Epithelial cell of proximal tubule (primary cell): ENCODE data around the gene ASXL1. TPM values are rescaled to one million over a fixed set of nuclear protein-coding genes. Genes with fewer than 3 reads are reported as not detected.
"Not testable (repeated sequence)": the region's sequence is repeated elsewhere in the genome, so short reads cannot be mapped to it uniquely, and the experiment has no call there.

ENCODE experiments used
- DNase-seq: peaks from one replicate; pipeline ENCODE4 v3.0.0-alpha.2; 2011; ENCODE audit warnings: low read depth
- H3K4me3 ChIP-seq: 2 replicates; pipeline ENCODE4 v1.5.1; 2011; ENCODE audit warnings: low read depth, mild to moderate bottlenecking, low read length
- CTCF ChIP-seq: conservative IDR thresholded peaks from 2 replicates; pipeline ENCODE4 v1.5.1; 2012; ENCODE audit warnings: low read depth, mild to moderate bottlenecking, low read length
- total RNA-seq: library from RNA; depleted of rRNA; stranded (reverse); fragments of >200 nt; gene quantifications from 2 replicates; pipeline ENCODE4 v1.2.3, GENCODE V29; 2015

The ASXL1 gene
- total RNA-seq, 1 donor from 2014 or later, result 34.2 TPM

DNA sequence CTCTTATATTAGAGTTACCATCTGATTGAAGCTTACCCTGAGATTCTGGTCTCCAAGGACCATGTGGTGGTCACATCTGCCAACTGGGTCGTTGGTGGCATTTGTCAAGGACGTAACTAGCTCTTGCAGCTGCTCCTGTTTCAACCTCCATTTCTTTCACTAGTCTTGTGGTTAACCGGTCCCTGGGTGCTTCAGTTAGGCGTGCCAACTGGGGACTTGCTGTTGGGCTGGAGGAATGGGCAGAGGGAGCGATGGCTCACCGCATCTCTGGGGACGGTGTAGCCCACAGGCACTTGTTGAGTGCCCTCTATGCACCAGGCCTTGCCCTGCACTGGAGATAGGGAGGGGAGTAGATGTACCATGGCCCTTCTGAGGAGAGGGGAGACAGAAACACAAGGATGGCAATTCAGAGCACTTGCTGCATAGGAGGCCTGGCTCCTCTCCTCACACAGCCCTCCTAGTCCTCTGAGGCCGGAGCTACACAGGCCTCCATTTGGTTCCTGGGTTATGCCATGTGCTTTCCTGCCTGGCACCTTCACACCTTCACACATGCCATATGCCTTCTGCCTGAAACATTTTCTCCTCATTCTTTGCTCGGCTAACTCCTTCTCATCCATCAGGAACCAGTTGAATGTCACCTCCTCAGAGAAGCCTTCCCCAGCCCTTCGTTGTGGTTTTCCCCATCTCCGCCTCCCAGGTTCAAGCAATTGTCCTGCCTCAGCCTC lies 20.0 kb upstream of the ASXL1 start:
- no peak for DNase-seq

DNA sequence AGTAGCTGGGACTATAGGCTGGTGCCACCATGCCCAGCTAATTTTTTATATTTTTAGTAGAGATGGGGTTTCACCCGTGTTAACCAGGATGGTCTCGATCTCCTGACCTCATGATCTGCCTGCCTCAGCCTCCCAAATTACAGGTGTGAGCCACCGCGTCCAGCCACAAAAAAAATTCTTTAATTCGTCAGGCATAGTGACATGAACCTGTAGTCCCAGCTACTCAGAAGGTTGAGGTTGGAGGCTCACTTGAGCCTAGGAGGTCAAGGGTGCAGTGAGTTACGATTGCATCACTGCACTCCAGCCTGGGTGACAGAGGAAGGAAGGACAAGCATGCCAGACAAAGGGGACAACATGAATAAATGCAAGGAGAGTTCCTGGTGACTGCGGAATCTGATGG lies 19.5 kb upstream of the ASXL1 start:
- TF ChIP-seq CTCF, result no peak
- DNase-seq, result no peak

More for the DNA sequence above, 20.0 kb upstream of the ASXL1 start:
- no peak for TF ChIP-seq CTCF
- no peak overlapping the region for H3K4me3 ChIP-seq

DNA sequence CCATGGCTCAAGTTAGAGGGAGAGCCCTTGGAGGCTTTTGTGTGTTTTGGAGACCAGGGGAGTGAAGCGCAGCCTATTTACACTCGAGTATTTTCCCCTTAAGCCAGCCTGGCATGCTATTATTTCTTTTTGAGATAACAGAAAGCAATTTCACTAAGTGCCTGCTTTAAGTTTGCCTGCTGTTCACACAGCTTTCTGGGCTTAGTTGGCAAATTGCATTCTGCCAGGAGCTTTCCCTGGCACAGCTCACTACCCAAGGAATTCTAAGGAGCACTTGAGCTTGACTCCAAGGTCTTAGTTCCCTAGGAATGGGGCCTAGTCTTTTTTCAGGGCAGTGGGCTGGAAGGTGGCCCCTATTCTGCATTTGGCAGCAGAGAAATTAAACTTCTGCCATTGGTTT lies 19.0 kb upstream of the ASXL1 start:
- TF ChIP-seq CTCF, result no peak
- H3K4me3 ChIP-seq, result no peak overlapping the region
- no peak for DNase-seq

More for the DNA sequence above, 19.5 kb upstream of the ASXL1 start:
- H3K4me3 ChIP-seq, result no peak overlapping the region

GRCh38 chr20:32341053-32341452 lies 17.1 kb upstream of the ASXL1 start:
- not testable (repeated sequence) for H3K4me3 ChIP-seq, DNase-seq

DNA sequence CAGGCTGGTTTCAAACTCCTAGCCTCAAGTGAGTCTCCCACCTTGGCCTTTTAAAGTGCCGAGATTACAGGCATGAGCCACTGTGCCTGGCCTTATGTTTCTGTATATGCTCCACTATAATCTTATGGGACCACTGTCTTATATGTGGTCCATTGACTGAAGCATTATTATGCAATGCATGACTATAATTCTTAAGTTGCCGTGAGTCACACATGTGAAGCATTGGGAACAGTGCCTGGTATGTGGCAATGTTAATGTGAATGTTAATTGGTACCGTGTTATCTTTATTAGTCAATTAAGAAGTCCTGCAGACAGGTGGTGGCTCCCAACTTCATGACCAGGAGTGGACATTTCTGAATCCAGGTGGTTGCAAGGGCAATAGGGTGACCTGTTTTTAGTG lies 14.7 kb upstream of the ASXL1 start:
- H3K4me3 ChIP-seq, result no peak overlapping the region
- DNase-seq, result no peak
- TF ChIP-seq CTCF, result no peak

DNA sequence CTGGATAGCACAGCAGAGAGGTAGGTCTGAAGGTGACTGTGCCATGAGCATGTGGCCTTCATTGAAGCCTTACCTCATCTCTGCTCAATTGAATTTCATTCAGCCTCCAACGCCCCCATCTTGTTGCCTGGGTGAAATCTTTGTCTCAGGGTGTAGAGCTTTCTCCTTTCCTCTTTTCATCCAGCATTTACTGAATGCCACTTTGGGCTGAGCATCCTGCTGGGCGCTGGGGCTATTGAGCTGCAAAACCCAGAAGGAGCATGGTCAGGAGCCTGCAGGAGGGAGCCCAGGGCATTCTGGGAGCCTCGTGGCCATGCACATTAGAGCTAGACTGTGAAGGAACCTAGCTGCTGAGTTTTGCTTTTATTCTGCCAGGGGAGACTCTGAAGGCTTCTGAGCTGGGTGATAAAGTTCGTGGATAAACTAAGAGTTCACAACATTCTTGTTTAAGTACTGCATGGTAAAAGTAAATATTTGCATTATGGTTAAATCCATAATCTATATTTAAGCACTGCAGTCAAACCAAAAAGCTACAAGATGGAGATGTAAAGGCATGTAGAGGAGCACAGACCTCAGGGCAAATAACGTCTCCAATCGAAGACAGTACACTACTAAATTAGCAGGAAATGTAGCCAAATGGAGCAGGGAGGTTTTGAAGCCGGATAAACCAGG lies 13.2 kb upstream of the ASXL1 start:
- no peak for TF ChIP-seq CTCF
- H3K4me3 ChIP-seq, result no peak overlapping the region
- DNase-seq, result no peak

- no peak for DNase-seq
Observed at GRCh38 chr20:32348207-32348606, 9.9 kb upstream of the ASXL1 start.

More at GRCh38 chr20:32348207-32348606, 9.9 kb upstream of the ASXL1 start:
- no peak for TF ChIP-seq CTCF
- no peak overlapping the region for H3K4me3 ChIP-seq
